Measurements from ENCODE around the gene IFNA2. TPM values are rescaled to one million over a fixed set of nuclear protein-coding genes. Genes with fewer than 3 reads are reported as not detected.

IFNA2 gene
- total and polyA plus RNA-seq, 2 experiments from 2014 or later = not detected

DNA sequence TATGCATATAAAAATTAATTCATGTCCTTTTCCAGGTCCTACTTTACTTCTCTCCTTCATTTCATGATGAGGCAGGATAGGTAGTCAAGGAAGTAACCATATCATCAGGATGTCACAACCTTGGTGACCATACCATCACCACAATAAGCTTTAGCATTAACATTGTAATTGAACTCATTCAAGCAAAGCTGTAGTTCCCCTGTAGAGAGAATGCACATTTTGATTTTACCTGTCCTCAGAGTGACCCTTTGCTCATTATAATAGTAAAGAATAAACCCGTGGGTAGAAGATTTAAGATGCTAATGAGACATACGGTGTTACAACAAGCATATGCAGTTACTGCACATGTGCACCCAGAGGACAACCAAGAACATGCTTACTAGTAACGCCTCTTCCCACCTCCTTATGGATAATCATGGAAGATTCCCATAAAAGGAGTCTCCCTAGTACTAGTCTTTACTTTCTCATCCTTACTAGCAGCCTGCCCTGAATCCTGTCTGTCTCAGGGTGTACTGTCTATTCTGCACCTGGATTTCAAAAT lies 36.7 kb downstream of the IFNA2 start:
- Histone ChIP-seq H3K79me2 (no peaks in the 10 kb centered on the region), H3K9me3 (ENCODE audit: low read depth) (no peaks in the 10 kb centered on the region), H3K9me2 (replicated peaks; ENCODE audit: insufficient read depth) (no peaks in the 10 kb centered on the region), H3K27ac (no peak overlapping the region), H2AFZ (no peak overlapping the region), H4K20me1 (ENCODE audit: insufficient read depth, poor library complexity, severe bottlenecking) (no peaks in the 10 kb centered on the region), H3K4me1 (ENCODE audit: insufficient read depth) (no peaks in the 10 kb centered on the region), H3K36me3 (replicated peaks; ENCODE audit: insufficient read depth, low read depth) (no peaks in the 10 kb centered on the region), H3K27me3 (no peaks in the 10 kb centered on the region), H3K4me3 (no peak overlapping the region), H3K4me2 (no peak overlapping the region)
- no peak for DNase-seq (ENCODE audit: low spot score)
- WGBS (ENCODE audit: low lambda C conversion rate, missing lambda C conversion rate) = 60% methylated on average over 3 of the region's 3 CpGs
- no peak for TF ChIP-seq EZH2phosphoT487 (IDR thresholded peaks at IDR 0.05; ENCODE audit: low read depth, severe bottlenecking, unreplicated experiment)
- no peak for TF ChIP-seq CTCF (IDR thresholded peaks at IDR 0.05; ENCODE audit: poor library complexity)
- no peak for TF ChIP-seq EZH2 (IDR thresholded peaks at IDR 0.05; ENCODE audit: borderline replicate concordance)

DNA sequence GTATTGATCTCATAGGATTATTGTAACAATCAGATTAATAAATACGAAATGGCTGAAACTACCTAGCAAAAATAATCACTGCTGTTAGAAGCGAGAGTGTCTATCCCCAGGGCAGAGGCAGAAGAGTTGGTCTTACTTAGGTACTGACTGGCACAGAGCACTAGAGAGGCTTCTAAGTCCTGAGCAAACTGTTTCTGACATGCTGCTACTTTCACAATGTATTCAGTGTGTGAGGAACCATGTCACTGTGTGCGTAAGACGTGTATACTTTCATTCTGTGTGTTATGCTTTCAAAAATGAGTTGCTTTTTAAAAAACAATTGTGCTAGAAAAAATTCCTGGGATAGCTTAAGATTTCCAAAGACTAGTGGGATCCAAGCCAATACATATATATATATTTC lies 44.5 kb downstream of the IFNA2 start:
- Histone ChIP-seq H4K20me1 (ENCODE audit: insufficient read depth, poor library complexity, severe bottlenecking) (no peaks in the 10 kb centered on the region), H3K4me3 (no peak overlapping the region), H3K4me2 (no peak overlapping the region), H3K9me2 (replicated peaks; ENCODE audit: insufficient read depth) (no peaks in the 10 kb centered on the region), H3K79me2 (peaks cover under 1% of the 10 kb centered on the region), H3K27ac (no peak overlapping the region), H3K27me3 (peaks cover 6% of the 10 kb centered on the region), H3K9me3 (ENCODE audit: low read depth) (no peaks in the 10 kb centered on the region), H2AFZ (no peak overlapping the region), H3K4me1 (ENCODE audit: insufficient read depth) (no peaks in the 10 kb centered on the region), H3K36me3 (replicated peaks; ENCODE audit: insufficient read depth, low read depth) (no peaks in the 10 kb centered on the region)
- WGBS (ENCODE audit: low lambda C conversion rate, missing lambda C conversion rate) = 89% methylated on average over 4 of the region's 4 CpGs
- TF ChIP-seq CTCF (IDR thresholded peaks at IDR 0.05; ENCODE audit: poor library complexity) = no peak
- TF ChIP-seq EZH2phosphoT487 (IDR thresholded peaks at IDR 0.05; ENCODE audit: low read depth, severe bottlenecking, unreplicated experiment) = no peak
- TF ChIP-seq EZH2 (IDR thresholded peaks at IDR 0.05; ENCODE audit: borderline replicate concordance) = no peak
- DNase-seq (ENCODE audit: low spot score) = no peak

- Histone ChIP-seq H3K27me3 (peaks cover 6% of the 10 kb centered on the region), H3K9me2 (replicated peaks; ENCODE audit: insufficient read depth) (no peaks in the 10 kb centered on the region), H2AFZ (no peak overlapping the region), H3K79me2 (peaks cover 41% of the 10 kb centered on the region), H3K4me1 (ENCODE audit: insufficient read depth) (peaks cover 26% of the 10 kb centered on the region), H3K27ac (no peak overlapping the region), H4K20me1 (ENCODE audit: insufficient read depth, poor library complexity, severe bottlenecking) (peaks cover 28% of the 10 kb centered on the region), H3K9me3 (ENCODE audit: low read depth) (no peaks in the 10 kb centered on the region), H3K4me3 (no peak overlapping the region), H3K36me3 (replicated peaks; ENCODE audit: insufficient read depth, low read depth) (no peaks in the 10 kb centered on the region), H3K4me2 (no peak overlapping the region)
- TF ChIP-seq EZH2 (IDR thresholded peaks at IDR 0.05; ENCODE audit: borderline replicate concordance) (no peak), CTCF (IDR thresholded peaks at IDR 0.05; ENCODE audit: poor library complexity) (no peak), EZH2phosphoT487 (IDR thresholded peaks at IDR 0.05; ENCODE audit: low read depth, severe bottlenecking, unreplicated experiment) (no peak)
- DNase-seq (ENCODE audit: low spot score) = no peak
Observed at GRCh38 chr9:21336457-21336856, 48.7 kb downstream of the IFNA2 start.
